Right ventricle myocardium inferior (tissue), 1 donor: ENCODE results near the gene MAML3. TPM values are rescaled to one million over a fixed set of nuclear protein-coding genes. Genes with fewer than 3 reads are reported as not detected.

Experiments
- ATAC-seq: fragments of 200-7000 bp; cut with Tn5 transposase; one replicate; pipeline ENCODE4 v1.9.1; 2020; ENCODE audit warnings: mild to moderate bottlenecking, moderate library complexity
- DNase-seq: peaks from one replicate; pipeline ENCODE4 v3.0.0; 2021; ENCODE audit errors: missing footprints
- intact Hi-C: fragments of 100-400 bp; cut with DNase I; formaldehyde crosslinking; loops from one replicate; pipeline ENCODE4 v1.11.0; 2022
- total RNA-seq: library from RNA; stranded (reverse); fragmentation: NEBNext Ultra II Directional; extraction: Animal tissue kit (Norgen Biotek cat#: 25700); gene quantifications from one replicate; pipeline ENCODE4 v1.2.1, GENCODE V29; 2021
- donor health status: DM: no; HTN: yes; CAD: no; lungs with severe emphysema.

Gene MAML3
- total RNA-seq, 1 donor from 2014 or later: 2.3 TPM

- no peak for DNase-seq
- intact Hi-C loops: loop anchor here (2.0 kb wide), 3 partner anchors 28 to 390 kb away; no protein-coding TSS in a partner anchor
- ATAC-seq: peak; percentile 11
Measured at GRCh38 chr4:139762720-139763119, 391.3 kb downstream of the MAML3 start.

GRCh38 chr4:139761461-139761860 lies 392.5 kb downstream of the MAML3 start:
- intact Hi-C loops: no loop called here
- no peak for ATAC-seq
- DNase-seq: no peak

GRCh38 chr4:139760567-139760966 lies 393.4 kb downstream of the MAML3 start:
- ATAC-seq (no peak), DNase-seq (no peak)
- intact Hi-C loops: no loop called here

- DNase-seq (no peak), ATAC-seq (no peak)
- intact Hi-C loops: no loop called here
Measured at GRCh38 chr4:139759097-139759496, 394.9 kb downstream of the MAML3 start.

GRCh38 chr4:139756391-139757180 lies 397.4 kb downstream of the MAML3 start:
- ATAC-seq: peak; percentile 41
- DNase-seq: no peak
- intact Hi-C loops: no loop called here

GRCh38 chr4:139754938-139755337 lies 399.0 kb downstream of the MAML3 start:
- intact Hi-C loops: no loop called here
- no peak for DNase-seq
- ATAC-seq: no peak

GRCh38 chr4:139753686-139754085 lies 400.3 kb downstream of the MAML3 start:
- ATAC-seq (no peak), DNase-seq (no peak)
- intact Hi-C loops: no loop called here

GRCh38 chr4:139749835-139750498 lies 404.0 kb downstream of the MAML3 start:
- intact Hi-C loops: no loop called here
- no peak for DNase-seq
- no peak for ATAC-seq

GRCh38 chr4:139749338-139749737 lies 404.6 kb downstream of the MAML3 start:
- DNase-seq (no peak), ATAC-seq (no peak)
- intact Hi-C loops: no loop called here

GRCh38 chr4:139746431-139747171 lies 407.4 kb downstream of the MAML3 start:
- DNase-seq (no peak), ATAC-seq (no peak)

GRCh38 chr4:139745111-139745639 lies 408.8 kb downstream of the MAML3 start:
- intact Hi-C loops: no loop called here
- no peak for DNase-seq
- no peak for ATAC-seq

More at GRCh38 chr4:139746431-139747171, 407.4 kb downstream of the MAML3 start:
- intact Hi-C loops: no loop called here

GRCh38 chr4:139744232-139744631 lies 409.8 kb downstream of the MAML3 start:
- ATAC-seq: no peak
- intact Hi-C loops: no loop called here
- no peak for DNase-seq

- no peak for ATAC-seq
- intact Hi-C loops: no loop called here
- no peak for DNase-seq
Measured at GRCh38 chr4:139743027-139743426, 411.0 kb downstream of the MAML3 start.

- peak; percentile 94 for ATAC-seq
- DNase-seq: peak; percentile 83
- intact Hi-C loops: loop anchor here (2.0 kb wide), 1 partner anchor 74 kb away; no protein-coding TSS in a partner anchor
Measured at GRCh38 chr4:139740531-139741041, 413.4 kb downstream of the MAML3 start.

- peak; percentile 67 for ATAC-seq
- DNase-seq: no peak
- intact Hi-C loops: loop anchor here (2.0 kb wide), 1 partner anchor 75 kb away; no protein-coding TSS in a partner anchor
Measured at GRCh38 chr4:139740121-139740520, 413.9 kb downstream of the MAML3 start.

GRCh38 chr4:139738846-139739613 lies 415.0 kb downstream of the MAML3 start:
- intact Hi-C loops: loop anchor here (5.0 kb wide), 1 partner anchor 183 kb away; no protein-coding TSS in a partner anchor
- no peak for DNase-seq
- ATAC-seq: no peak

GRCh38 chr4:139736661-139737060 lies 417.3 kb downstream of the MAML3 start:
- intact Hi-C loops: loop anchor here (5.0 kb wide), 1 partner anchor 186 kb away; no protein-coding TSS in a partner anchor
- DNase-seq: no peak
- no peak for ATAC-seq

- intact Hi-C loops: loop anchor here (5.0 kb wide), 1 partner anchor 186 kb away; no protein-coding TSS in a partner anchor
- DNase-seq (no peak), ATAC-seq (no peak)
Measured at GRCh38 chr4:139736274-139736660, 417.7 kb downstream of the MAML3 start.
